Spleen (tissue), 11 donors: Measurements from ENCODE around the gene LGMN. TPM values are rescaled to one million over a fixed set of nuclear protein-coding genes. Genes with fewer than 3 reads are reported as not detected.
"Not testable (repeated sequence)": the region's sequence is repeated elsewhere in the genome, so short reads cannot be mapped to it uniquely, and the experiment has no call there.

Experiments used
- DNase-seq: peaks from one replicate; pipeline ENCODE4 v3.0.0-alpha.2; 2020
- H3K27ac ChIP-seq, 8 donors: fragments of 200-600 bp; sonication (generic) in 7 of 8; 1 replicate in 4 of 8; 2 replicates in 4 of 8; pipeline versions ENCODE4 v1.5.0 to v1.8.0; 2016 to 2021; ENCODE audit warnings: inconsistent platforms in 4 of 8, mild to moderate bottlenecking in 4 of 8, moderate library complexity in 1 of 8
- H3K27me3 ChIP-seq, 7 donors: fragments of 200-600 bp; sonication (generic) in 6 of 7; replicated peaks in 1 of 7; 1 replicate in 4 of 7; 2 replicates in 3 of 7; pipeline versions ENCODE4 v1.5.0 to v1.8.0; 2016 to 2021; ENCODE audit warnings: inconsistent platforms in 3 of 7, mild to moderate bottlenecking in 1 of 7
- H3K36me3 ChIP-seq, 6 donors: fragments of 200-600 bp; sonication (generic) in 5 of 6; 1 replicate in 4 of 6; 2 replicates in 2 of 6; pipeline versions ENCODE4 v1.5.0 to v1.8.0; 2016 to 2021; ENCODE audit warnings: inconsistent platforms in 2 of 6
- H3K4me1 ChIP-seq, 6 donors: fragments of 200-600 bp; sonication (generic) in 5 of 6; 1 replicate in 3 of 6; 2 replicates in 3 of 6; pipeline versions ENCODE4 v1.5.0 to v1.8.0; 2016 to 2021; ENCODE audit warnings: inconsistent platforms in 3 of 6
- H3K4me3 ChIP-seq, 8 donors: fragments of 200-600 bp; sonication (generic) in 7 of 8; 1 replicate in 4 of 8; 2 replicates in 4 of 8; pipeline versions ENCODE4 v1.5.0 to v1.8.0; 2016 to 2021; ENCODE audit warnings: inconsistent platforms in 4 of 8, mild to moderate bottlenecking in 4 of 8, moderate library complexity in 2 of 8
- H3K9me3 ChIP-seq, 8 donors: fragments of 200-600 bp; sonication (generic) in 7 of 8; 1 replicate in 4 of 8; 2 replicates in 4 of 8; pipeline versions ENCODE4 v1.5.0 to v1.8.0; 2016 to 2021; ENCODE audit warnings: inconsistent platforms in 4 of 8
- CTCF ChIP-seq, 11 experiments: fragments of 200-600 bp in 7 of 11; fragments of 450-650 bp in 4 of 11; sonication (generic) in 4 of 11; IDR thresholded peaks in 8 of 11; conservative IDR thresholded peaks in 3 of 11; 1 replicate in 7 of 11; 2 replicates in 4 of 11; pipeline versions ENCODE4 v1.4.0 to v1.8.0; 2016 to 2021; ENCODE audit warnings: antibody characterized with exemption in 11 of 11, inconsistent platforms in 4 of 11, mild to moderate bottlenecking in 1 of 11
- POLR2A ChIP-seq, 3 donors: fragments of 450-650 bp; IDR thresholded peaks; one replicate each; pipeline ENCODE4 v1.5.1; 2017; ENCODE audit warnings: antibody characterized with exemption in 3 of 3, mild to moderate bottlenecking in 1 of 3
- POLR2AphosphoS5 ChIP-seq, 3 donors: sonication (generic); formaldehyde crosslinking; IDR thresholded peaks; one replicate each; pipeline ENCODE4 v1.5.1; 2017; ENCODE audit warnings: antibody characterized with exemption in 3 of 3
- WGBS, 5 donors: extraction: QIAGEN DNeasy Blood & Tissue Kit in 3 of 5; methylation state at CpG; one replicate each; pipeline versions ENCODE4 v1.1.5 to v1.1.7; 2013 to 2018; 5-methylcytosine and 5-hydroxymethylcytosine counted together
- intact Hi-C: fragments of 100-400 bp; cut with DNase I; formaldehyde crosslinking; loops from one replicate; pipeline ENCODE4 v1.15.0; 2023; ENCODE audit warnings: low total_unique reads
- polyA plus RNA-seq, 3 donors: library from polyadenylated mRNA; stranded (reverse); fragments of 200-250 nt; gene quantifications; one replicate each; pipeline ENCODE4 v1.2.1, GENCODE V29; 2013
- total RNA-seq, 7 donors: library from RNA; depleted of rRNA in 3 of 7; stranded (reverse); fragments of >200 nt in 3 of 7; fragmentation: NEBNext Ultra II Directional in 4 of 7; extraction: Animal tissue kit (Norgen Biotek cat#: 25700) in 4 of 7; gene quantifications; one replicate each; pipeline versions ENCODE4 v1.1.0 to v1.2.1, GENCODE V29; 2016 to 2021
- donor health status: healthy with polysubstance abuse.
- donor health status: DM: no; HTN: no; CAD: no; lungs with moderate emphysema.
- donor health status: DM: no; HTN: no; CAD: no.
- donor health status: Bipolar disorder and iron deficiency.
- donor health status: healthy.
- donor health status: DM: no; HTN: no; CAD: no.
- donor health status: DM: yes; HTN: yes; CAD: no.

Gene LGMN
- total and polyA plus RNA-seq, 10 donors = 56.6 to 270 (median 196) TPM

- intact Hi-C loops = loop anchor here (5.0 kb wide), 1 partner anchor 219 kb away; no protein-coding TSS in a partner anchor
- H3K4me1 ChIP-seq = peaks cover 0 to 52% (median 41%) of the 10 kb centered on the region in 6 donors
- H3K27me3 ChIP-seq = peaks cover 0 to 21% (median 0%) of the 10 kb centered on the region in 7 donors
- TF ChIP-seq POLR2A (IDR thresholded peaks at IDR 0.05) (no peak), POLR2AphosphoS5 (IDR thresholded peaks at IDR 0.05) (peak in 1 of 3 donors; percentile 91)
- H3K27ac ChIP-seq = peak overlapping the region in 5 of 8 donors; percentile 20 to 73 (median 64)
- no peak overlapping the region for H3K4me3 ChIP-seq
- no peak for DNase-seq
- peaks cover 0 to 6% (median 0%) of the 10 kb centered on the region in 8 donors for H3K9me3 ChIP-seq
- 19 to 41% (median 24%) methylated on average over 5 of the region's 5 CpGs for WGBS, 5 donors
- no peaks in the 10 kb centered on the region for H3K36me3 ChIP-seq
Measured at GRCh38 chr14:92753250-92753649, 4.8 kb upstream of the LGMN start.

GRCh38 chr14:92751819-92752218, 3.4 kb upstream of the LGMN start:
- no peaks in the 10 kb centered on the region for H3K36me3 ChIP-seq
- DNase-seq = no peak
- peak overlapping the region in 4 of 8 donors; percentile 58 to 73 (median 66) for H3K27ac ChIP-seq
- intact Hi-C loops = loop anchor here (5.0 kb wide), 1 partner anchor 220 kb away; no protein-coding TSS in a partner anchor
- TF ChIP-seq POLR2A (IDR thresholded peaks at IDR 0.05) (no peak), POLR2AphosphoS5 (IDR thresholded peaks at IDR 0.05) (peak in 2 of 3 donors; percentile 18 to 51), CTCF (IDR thresholded peaks at IDR 0.05 in 8 of 11, conservative IDR thresholded peaks at IDR 0.05 in 3 of 11) (no peak)
- 68 to 80% (median 72%) methylated on average over 4 of the region's 4 CpGs for WGBS, 5 donors
- H3K4me3 ChIP-seq = peak overlapping the region in 1 of 8 donors; percentile 60
- H3K27me3 ChIP-seq = peaks cover 0 to 35% (median 0%) of the 10 kb centered on the region in 7 donors
- peaks cover 0 to 6% (median 0%) of the 10 kb centered on the region in 8 donors for H3K9me3 ChIP-seq
- peaks cover 0 to 66% (median 48%) of the 10 kb centered on the region in 6 donors for H3K4me1 ChIP-seq

GRCh38 chr14:92750994-92751400, 2.6 kb upstream of the LGMN start:
- Histone ChIP-seq H3K27me3 (peaks cover 0 to 38% (median 0%) of the 10 kb centered on the region in 7 donors), H3K27ac (peak overlapping the region in 7 of 8 donors; percentile 4 to 73 (median 58)), H3K4me3 (peak overlapping the region in 5 of 8 donors; percentile 18 to 60 (median 21)), H3K36me3 (no peaks in the 10 kb centered on the region), H3K9me3 (peaks cover 0 to 6% (median 0%) of the 10 kb centered on the region in 8 donors), H3K4me1 (peaks cover 0 to 66% (median 50%) of the 10 kb centered on the region in 6 donors)
- 32 to 52% (median 41%) methylated on average over 5 of the region's 5 CpGs for WGBS, 5 donors
- TF ChIP-seq POLR2A (IDR thresholded peaks at IDR 0.05) = no peak
- TF ChIP-seq POLR2AphosphoS5 (IDR thresholded peaks at IDR 0.05) = peak in 1 of 3 donors; percentile 68
- no peak for DNase-seq
- intact Hi-C loops = loop anchor here (5.0 kb wide), 1 partner anchor 221 kb away; no protein-coding TSS in a partner anchor

GRCh38 chr14:92750222-92750728, 1.8 kb upstream of the LGMN start:
- peak in 2 of 3 donors; percentile 54 to 96 for TF ChIP-seq POLR2AphosphoS5 (IDR thresholded peaks at IDR 0.05)
- peak in 2 of 3 donors; percentile 29 to 54 for TF ChIP-seq POLR2A (IDR thresholded peaks at IDR 0.05)
- 21 to 49% (median 32%) methylated on average over 9 to 10 of the region's 10 CpGs for WGBS, 5 donors
- peaks cover 0 to 66% (median 50%) of the 10 kb centered on the region in 6 donors for H3K4me1 ChIP-seq
- intact Hi-C loops = loop anchor here (5.0 kb wide), 1 partner anchor 222 kb away; no protein-coding TSS in a partner anchor
- not testable (repeated sequence) for H3K9me3 ChIP-seq, DNase-seq, H3K36me3 ChIP-seq
- H3K4me3 ChIP-seq = peak overlapping the region in 5 of 8 donors; percentile 18 to 60 (median 21)
- H3K27me3 ChIP-seq = peaks cover 0 to 38% (median 0%) of the 10 kb centered on the region in 7 donors
- peak overlapping the region in 6 of 8 donors; percentile 4 to 73 (median 61) for H3K27ac ChIP-seq

GRCh38 chr14:92747701-92748258, 647 bp downstream of the LGMN start:
- Histone ChIP-seq H3K9me3 (peaks cover 0 to 6% (median 0%) of the 10 kb centered on the region in 8 donors), H3K4me3 (peak overlapping the region; percentile 48 to 76 (median 52)), H3K36me3 (peaks cover 0 to 8% (median 2%) of the 10 kb centered on the region in 6 donors), H3K27me3 (peaks cover 0 to 38% (median 0%) of the 10 kb centered on the region in 7 donors), H3K4me1 (peaks cover 0 to 53% (median 42%) of the 10 kb centered on the region in 6 donors), H3K27ac (peak overlapping the region in 7 of 8 donors; percentile 60 to 87 (median 83))
- TF ChIP-seq POLR2A (IDR thresholded peaks at IDR 0.05) (no peak), CTCF (IDR thresholded peaks at IDR 0.05 in 8 of 11, conservative IDR thresholded peaks at IDR 0.05 in 3 of 11) (no peak), POLR2AphosphoS5 (IDR thresholded peaks at IDR 0.05) (no peak)
- WGBS, 5 donors = 6 to 10% (median 8%) methylated on average over 16 of the region's 16 CpGs
- no peak for DNase-seq
- intact Hi-C loops = no loop called here
